ENCODE data around the gene KRT17. TPM values are rescaled to one million over a fixed set of nuclear protein-coding genes. Genes with fewer than 3 reads are reported as not detected.
"Not testable (repeated sequence)": the region's sequence is repeated elsewhere in the genome, so short reads cannot be mapped to it uniquely, and the experiment has no call there.

The KRT17 gene
- total RNA-seq, 1 experiment from 2014 or later = 1.5 TPM

DNA sequence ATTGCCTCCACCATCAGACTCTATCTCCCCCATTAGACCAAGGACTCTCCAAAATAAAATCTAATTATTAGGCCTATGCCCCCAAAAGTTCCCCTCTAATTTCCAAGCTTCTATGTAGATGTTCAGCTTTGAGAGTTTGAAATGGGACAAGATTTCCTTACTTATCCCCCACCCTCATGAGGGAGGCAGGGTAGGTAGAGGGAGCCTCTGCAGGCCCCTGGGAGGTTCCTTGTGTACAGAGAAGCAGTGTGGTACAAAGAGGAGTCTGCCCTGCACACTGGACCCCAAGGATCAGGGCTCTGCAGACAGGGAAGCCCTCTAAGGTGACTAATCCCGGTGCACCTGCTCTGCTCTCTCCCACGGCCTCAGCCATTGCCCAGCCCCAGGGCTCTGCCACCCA is 2.5 kb downstream of the KRT17 start:
- no peaks in the 10 kb centered on the region for H3K9me3 Mint-ChIP-seq
- no peak overlapping the region for H3K9ac ChIP-seq (ENCODE audit: extremely low read depth, insufficient read length, low read length)
- H3K23me2 ChIP-seq (ENCODE audit: insufficient read length, low read depth, low read length, poor library complexity, severe bottlenecking) = no peaks in the 10 kb centered on the region
- H2BK120ac ChIP-seq (ENCODE audit: low read depth, low read length, poor library complexity, severe bottlenecking) = no peak overlapping the region
- no peak overlapping the region for H3K4ac ChIP-seq (ENCODE audit: low read depth, low read length)
- H3K4me3 Mint-ChIP-seq = no peak overlapping the region; a peak in 1 of 5 replicates
- no peaks in the 10 kb centered on the region for H4K20me1 ChIP-seq (ENCODE audit: control insufficient read depth, insufficient read depth, insufficient read length)
- H3K27ac ChIP-seq (ENCODE audit: insufficient read length, low read depth, low read length) = no peak overlapping the region
- no peaks in the 10 kb centered on the region for H3K79me2 ChIP-seq (ENCODE audit: insufficient read depth, low read length)
- no peak overlapping the region for H4K8ac ChIP-seq (replicated peaks; ENCODE audit: insufficient read length, low read depth, low read length)
- no peaks in the 10 kb centered on the region for H3K27me3 ChIP-seq (ENCODE audit: insufficient read depth, low read length)
- H3K18ac ChIP-seq (ENCODE audit: insufficient read length, low read depth, low read length) = no peak overlapping the region
- H3K4me1 ChIP-seq (ENCODE audit: insufficient read depth, low read length) = no peaks in the 10 kb centered on the region; the same call in 1 of the 2 replicates
- no peaks in the 10 kb centered on the region; the same call in 1 of the 2 replicates for H3K27me3 Mint-ChIP-seq (ENCODE audit: low read depth)
- H3K36me3 Mint-ChIP-seq (ENCODE audit: insufficient read depth in 1 of 3, low read depth in 3 of 3) = no peaks in the 10 kb centered on the region; a peak in 2 of 7 replicates
- TF ChIP-seq, protein P1, sequence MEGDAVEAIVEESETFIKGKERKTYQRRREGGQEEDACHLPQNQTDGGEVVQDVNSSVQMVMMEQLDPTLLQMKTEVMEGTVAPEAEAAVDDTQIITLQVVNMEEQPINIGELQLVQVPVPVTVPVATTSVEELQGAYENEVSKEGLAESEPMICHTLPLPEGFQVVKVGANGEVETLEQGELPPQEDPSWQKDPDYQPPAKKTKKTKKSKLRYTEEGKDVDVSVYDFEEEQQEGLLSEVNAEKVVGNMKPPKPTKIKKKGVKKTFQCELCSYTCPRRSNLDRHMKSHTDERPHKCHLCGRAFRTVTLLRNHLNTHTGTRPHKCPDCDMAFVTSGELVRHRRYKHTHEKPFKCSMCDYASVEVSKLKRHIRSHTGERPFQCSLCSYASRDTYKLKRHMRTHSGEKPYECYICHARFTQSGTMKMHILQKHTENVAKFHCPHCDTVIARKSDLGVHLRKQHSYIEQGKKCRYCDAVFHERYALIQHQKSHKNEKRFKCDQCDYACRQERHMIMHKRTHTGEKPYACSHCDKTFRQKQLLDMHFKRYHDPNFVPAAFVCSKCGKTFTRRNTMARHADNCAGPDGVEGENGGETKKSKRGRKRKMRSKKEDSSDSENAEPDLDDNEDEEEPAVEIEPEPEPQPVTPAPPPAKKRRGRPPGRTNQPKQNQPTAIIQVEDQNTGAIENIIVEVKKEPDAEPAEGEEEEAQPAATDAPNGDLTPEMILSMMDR (conservative IDR thresholded peaks at IDR 0.05) = no peak
- no peak overlapping the region for H3K23ac ChIP-seq (ENCODE audit: insufficient read length, low read depth, low read length)
- no peak overlapping the region for H2AK5ac ChIP-seq (ENCODE audit: insufficient read length, low read length)
- peaks cover 12 to 31% of the 10 kb centered on the region in 2 experiments for H3K4me1 Mint-ChIP-seq
- no peak overlapping the region for H3T11ph ChIP-seq (ENCODE audit: low read length)
- H2BK20ac ChIP-seq (ENCODE audit: low read depth, low read length, poor library complexity, severe bottlenecking) = no peak overlapping the region
- H3K79me1 ChIP-seq (ENCODE audit: insufficient read depth, low read depth, low read length, poor library complexity, severe bottlenecking) = no peaks in the 10 kb centered on the region
- no CpG with 5 or more reads among the region's 2 CpGs for WGBS (ENCODE audit: extremely low coverage, insufficient read length, low lambda C conversion rate)
- no peak overlapping the region for H2AFZ ChIP-seq (ENCODE audit: low read length)
- H3K14ac ChIP-seq (ENCODE audit: insufficient read depth, low read length) = no peak overlapping the region
- no peaks in the 10 kb centered on the region for H3K9me3 ChIP-seq (ENCODE audit: control insufficient read depth, low read depth, low read length)
- no peak overlapping the region for H2BK15ac ChIP-seq (ENCODE audit: low read depth, low read length)
- no peak overlapping the region for H4K5ac ChIP-seq (ENCODE audit: insufficient read length, low read depth, low read length)
- no peak overlapping the region for H3K4me2 ChIP-seq (ENCODE audit: insufficient read depth, insufficient read length, low read length)
- no peak for DNase-seq
- H3K27ac Mint-ChIP-seq = no peak overlapping the region; a peak in 1 of 7 replicates
- H2BK5ac ChIP-seq (ENCODE audit: insufficient read length, low read length) = no peak overlapping the region
- H2BK12ac ChIP-seq (ENCODE audit: insufficient read length, low read depth, low read length) = no peak overlapping the region
- H4K91ac ChIP-seq (ENCODE audit: insufficient read length, low read depth, low read length) = no peak overlapping the region
- H3K56ac ChIP-seq (ENCODE audit: insufficient read length, low read depth, low read length) = no peak overlapping the region

DNA sequence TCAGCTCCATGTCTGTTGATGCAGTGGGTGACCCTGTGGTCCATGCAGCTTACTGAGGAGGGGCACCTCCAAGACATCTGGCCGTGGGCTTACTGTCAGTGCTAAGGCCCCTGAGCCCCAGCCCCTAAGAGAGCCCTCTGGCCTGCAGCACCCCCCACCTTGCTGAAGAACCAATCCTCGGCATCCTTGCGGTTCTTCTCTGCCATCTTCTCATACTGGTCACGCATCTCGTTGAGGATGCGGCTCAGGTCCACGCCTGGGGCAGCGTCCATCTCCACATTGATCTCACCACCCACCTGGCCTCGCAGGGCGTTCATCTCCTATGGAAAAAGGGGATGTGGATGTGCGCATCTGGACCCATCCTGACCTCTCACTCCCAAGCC is 2.9 kb downstream of the KRT17 start:
- not testable (repeated sequence) for H3K9me3 ChIP-seq (ENCODE audit: control insufficient read depth, low read depth, low read length); H2AK5ac ChIP-seq (ENCODE audit: insufficient read length, low read length); H2AFZ ChIP-seq (ENCODE audit: low read length); H3K14ac ChIP-seq (ENCODE audit: insufficient read depth, low read length); H4K20me1 ChIP-seq (ENCODE audit: control insufficient read depth, insufficient read depth, insufficient read length); H4K91ac ChIP-seq (ENCODE audit: insufficient read length, low read depth, low read length); H3K4me2 ChIP-seq (ENCODE audit: insufficient read depth, insufficient read length, low read length); H3K27ac ChIP-seq (ENCODE audit: insufficient read length, low read depth, low read length); H3T11ph ChIP-seq (ENCODE audit: low read length); H3K56ac ChIP-seq (ENCODE audit: insufficient read length, low read depth, low read length); H3K27me3 Mint-ChIP-seq (ENCODE audit: low read depth); H3K36me3 Mint-ChIP-seq (ENCODE audit: insufficient read depth in 1 of 3, low read depth in 3 of 3); H3K4me3 Mint-ChIP-seq; H3K27me3 ChIP-seq (ENCODE audit: insufficient read depth, low read length); H2BK15ac ChIP-seq (ENCODE audit: low read depth, low read length); H4K5ac ChIP-seq (ENCODE audit: insufficient read length, low read depth, low read length); H3K9ac ChIP-seq (ENCODE audit: extremely low read depth, insufficient read length, low read length); DNase-seq; H2BK12ac ChIP-seq (ENCODE audit: insufficient read length, low read depth, low read length); H2BK5ac ChIP-seq (ENCODE audit: insufficient read length, low read length); H3K23ac ChIP-seq (ENCODE audit: insufficient read length, low read depth, low read length); H3K18ac ChIP-seq (ENCODE audit: insufficient read length, low read depth, low read length); H3K9me3 Mint-ChIP-seq; H3K4me1 ChIP-seq (ENCODE audit: insufficient read depth, low read length); H3K79me2 ChIP-seq (ENCODE audit: insufficient read depth, low read length); H3K79me1 ChIP-seq (ENCODE audit: insufficient read depth, low read depth, low read length, poor library complexity, severe bottlenecking); H3K4ac ChIP-seq (ENCODE audit: low read depth, low read length); H4K8ac ChIP-seq (replicated peaks; ENCODE audit: insufficient read length, low read depth, low read length); H3K27ac Mint-ChIP-seq; H2BK20ac ChIP-seq (ENCODE audit: low read depth, low read length, poor library complexity, severe bottlenecking); H2BK120ac ChIP-seq (ENCODE audit: low read depth, low read length, poor library complexity, severe bottlenecking); H3K23me2 ChIP-seq (ENCODE audit: insufficient read length, low read depth, low read length, poor library complexity, severe bottlenecking)
- H3K4me1 Mint-ChIP-seq = peaks cover 10 to 32% of the 10 kb centered on the region in 2 experiments
- WGBS (ENCODE audit: extremely low coverage, insufficient read length, low lambda C conversion rate) = no CpG with 5 or more reads among the region's 11 CpGs
